ENCODE data around the gene LBX2. TPM values are rescaled to one million over a fixed set of nuclear protein-coding genes. Genes with fewer than 3 reads are reported as not detected.

The LBX2 gene
- polyA plus RNA-seq, 1 of the 3 experiments (the other 2 are of a cell fraction), result 0.03 TPM

DNA sequence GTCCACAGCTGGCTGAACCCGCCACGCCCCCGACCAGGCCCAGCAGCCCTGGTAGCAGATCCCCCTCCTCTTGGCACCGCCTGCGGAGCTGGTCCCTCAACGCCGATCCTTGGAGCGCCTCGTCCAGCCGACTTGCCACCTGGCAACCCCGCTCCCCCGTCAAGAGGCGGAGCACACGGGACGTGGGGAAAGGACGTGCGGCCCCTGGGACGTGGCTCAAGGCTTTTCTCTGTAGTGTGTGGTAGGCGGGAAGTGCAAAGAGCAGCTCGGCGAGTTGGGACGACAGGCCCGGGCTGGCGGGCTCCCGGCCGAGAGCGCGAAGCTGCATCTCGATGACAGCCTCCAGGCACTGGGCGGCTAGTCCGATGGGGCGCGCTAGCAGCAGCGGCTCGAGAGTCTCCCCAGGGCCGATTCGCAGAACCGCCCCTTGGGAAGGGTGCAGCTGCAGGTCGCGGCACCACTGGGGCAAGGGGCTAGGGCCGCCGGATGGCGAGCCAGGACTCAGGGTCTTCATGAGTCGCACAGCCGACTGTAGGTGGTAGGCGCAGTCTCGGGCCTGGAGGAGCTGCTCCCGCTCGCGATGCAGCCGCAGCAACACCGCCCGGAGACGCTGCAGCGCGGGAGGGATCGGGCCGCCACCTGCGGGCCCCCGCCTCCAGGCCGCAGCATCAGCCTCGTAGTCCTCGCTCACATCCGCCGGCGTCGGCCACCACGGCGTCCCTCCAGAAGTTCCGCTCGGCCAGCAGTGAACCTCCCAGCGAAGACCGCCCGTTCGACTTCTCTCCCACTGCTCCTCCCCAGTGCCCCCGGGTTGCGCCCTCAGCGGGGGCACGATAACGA, 17.2 kb downstream of the LBX2 start:
- H3K9me3 ChIP-seq, result no peaks in the 10 kb centered on the region
- H3K79me2 ChIP-seq (ENCODE audit: insufficient read depth), result peaks cover 76% of the 10 kb centered on the region
- H3K36me3 ChIP-seq (replicated peaks in 1 of 2; ENCODE audit: control insufficient read depth in 1 of 2, insufficient read depth in 2 of 2, low read length in 1 of 2), result peaks cover 11 to 20% of the 10 kb centered on the region in 2 experiments
- H3K27me3 ChIP-seq (ENCODE audit: insufficient read depth), result no peaks in the 10 kb centered on the region
- ChIA-PET CTCF (interaction anchor here (0.6 to 7.5 kb wide), 27 partner anchors 10 to 147 kb away, joined by 3 to 116 read pairs (median 7); partner anchors contain the start of genes AUP1, DQX1, HTRA2 and LBX2), POLR2A (interaction anchor here (0.6 to 3.5 kb wide), 16 partner anchors 9 to 107 kb away, joined by 3 to 24 read pairs (median 8); partner anchors contain the start of genes AUP1, C2orf81, HTRA2 and INO80B)
- no peaks in the 10 kb centered on the region for H4K20me1 ChIP-seq (ENCODE audit: insufficient read depth)
- TF ChIP-seq FOXJ3 (CRISPR knock-in tag; IDR thresholded peaks at IDR 0.05), result no peak; the same call in 1 of the 2 replicates
- peak; percentile 28; the same call in 1 of the 2 replicates for TF ChIP-seq MXI1 (IDR thresholded peaks at IDR 0.05; ENCODE audit: low read depth, low read length)
- H3K9ac ChIP-seq, result peak overlapping the region; percentile 79
- H3K4me3 ChIP-seq (ENCODE audit: low read depth in 2 of 2, low read length in 1 of 2), result peak overlapping the region; percentile 70 to 97
- peak overlapping the region; percentile 86 for H3K4me2 ChIP-seq
- H3K4me1 ChIP-seq (ENCODE audit: control insufficient read depth in 1 of 2, insufficient read depth in 2 of 2, low read depth in 1 of 2, low read length in 1 of 2), result peaks cover 13 to 16% of the 10 kb centered on the region in 2 experiments; a peak in 3 of 4 replicates
- peak overlapping the region; percentile 86; the same call in 1 of the 2 replicates for H2AFZ ChIP-seq (ENCODE audit: low read depth)
- DNase-seq, result peak; percentile 75
- peaks cover 3% of the 10 kb centered on the region for H3F3A ChIP-seq (replicated peaks; ENCODE audit: insufficient read depth)
- H3K27ac ChIP-seq (ENCODE audit: low read depth in 2 of 2, low read length in 1 of 2), result peak overlapping the region; percentile 79 to 91
- WGBS (ENCODE audit: low lambda C conversion rate), result 4% methylated on average over 26 of the region's 80 CpGs
- no peaks in the 10 kb centered on the region for H3K9me2 ChIP-seq

GRCh38 chr2:74481431-74481830, 18.0 kb downstream of the LBX2 start:
- Histone ChIP-seq H3K79me2 (ENCODE audit: insufficient read depth) (peaks cover 70% of the 10 kb centered on the region), H3K27ac (ENCODE audit: low read depth in 2 of 2, low read length in 1 of 2) (no peak overlapping the region), H3K27me3 (ENCODE audit: insufficient read depth) (no peaks in the 10 kb centered on the region), H3K4me1 (ENCODE audit: control insufficient read depth in 1 of 2, insufficient read depth in 2 of 2, low read depth in 1 of 2, low read length in 1 of 2) (peaks cover 13 to 16% of the 10 kb centered on the region in 2 experiments; a peak in 3 of 4 replicates), H3K9me3 (no peaks in the 10 kb centered on the region), H3K9me2 (no peaks in the 10 kb centered on the region), H3F3A (replicated peaks; ENCODE audit: insufficient read depth) (peaks cover 3% of the 10 kb centered on the region), H3K4me2 (peak overlapping the region; percentile 86), H3K36me3 (replicated peaks in 1 of 2; ENCODE audit: control insufficient read depth in 1 of 2, insufficient read depth in 2 of 2, low read length in 1 of 2) (peaks cover 15 to 25% of the 10 kb centered on the region in 2 experiments), H2AFZ (ENCODE audit: low read depth) (no peak overlapping the region), H3K4me3 (ENCODE audit: low read depth in 2 of 2, low read length in 1 of 2) (peak overlapping the region; percentile 70 to 97), H3K9ac (peak overlapping the region; percentile 79), H4K20me1 (ENCODE audit: insufficient read depth) (no peaks in the 10 kb centered on the region)
- ChIA-PET POLR2A (interaction anchor here (1.0 to 3.5 kb wide), 11 partner anchors 9 to 108 kb away, joined by 3 to 24 read pairs (median 8); partner anchors contain the start of genes AUP1, C2orf81, HTRA2 and MRPL53), CTCF (interaction anchor here (0.9 to 7.5 kb wide), 14 partner anchors 9 to 147 kb away, joined by 3 to 116 read pairs (median 8); partner anchors contain the start of genes AUP1, HTRA2, MRPL53 and PCGF1)
- TF ChIP-seq, protein P1, sequence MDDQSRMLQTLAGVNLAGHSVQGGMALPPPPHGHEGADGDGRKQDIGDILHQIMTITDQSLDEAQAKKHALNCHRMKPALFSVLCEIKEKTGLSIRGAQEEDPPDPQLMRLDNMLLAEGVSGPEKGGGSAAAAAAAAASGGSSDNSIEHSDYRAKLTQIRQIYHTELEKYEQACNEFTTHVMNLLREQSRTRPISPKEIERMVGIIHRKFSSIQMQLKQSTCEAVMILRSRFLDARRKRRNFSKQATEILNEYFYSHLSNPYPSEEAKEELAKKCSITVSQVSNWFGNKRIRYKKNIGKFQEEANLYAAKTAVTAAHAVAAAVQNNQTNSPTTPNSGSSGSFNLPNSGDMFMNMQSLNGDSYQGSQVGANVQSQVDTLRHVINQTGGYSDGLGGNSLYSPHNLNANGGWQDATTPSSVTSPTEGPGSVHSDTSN (IDR thresholded peaks at IDR 0.05), result no peak
- DNase-seq, result no peak
- 57% methylated on average over 2 of the region's 3 CpGs for WGBS (ENCODE audit: low lambda C conversion rate)

DNA sequence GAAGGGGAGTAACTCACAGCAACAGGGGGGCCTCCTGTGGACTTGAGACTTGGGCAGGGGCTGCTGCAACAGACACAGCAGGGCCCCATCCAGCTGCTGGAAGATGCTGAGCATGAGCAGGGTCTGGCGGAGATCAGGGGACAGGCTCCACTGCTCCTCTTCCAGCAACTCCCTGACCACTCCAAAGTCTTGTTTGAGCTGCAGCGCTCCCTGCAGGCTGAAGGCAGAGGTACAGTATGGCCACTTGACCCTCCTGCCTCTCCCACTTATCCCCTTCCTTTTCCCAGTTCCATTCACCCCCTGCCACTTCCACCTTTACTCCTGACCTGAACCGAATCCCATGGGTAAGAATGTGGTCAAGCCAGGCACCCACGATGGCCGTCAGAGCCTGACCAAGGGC, 24.5 kb downstream of the LBX2 start:
- ChIA-PET POLR2A (interaction anchor here (6.9 kb wide), 1 partner anchor 15 kb away, joined by 60 read pairs; the partner anchor contains the start of gene WBP1), CTCF (interaction anchor here (0.7 to 3.9 kb wide), 8 partner anchors 9 to 216 kb away, joined by 3 to 28 read pairs (median 4); partner anchors contain the start of gene TLX2)
- Histone ChIP-seq H3K79me2 (ENCODE audit: insufficient read depth) (peaks cover 30% of the 10 kb centered on the region), H3K27ac (ENCODE audit: low read depth in 2 of 2, low read length in 1 of 2) (no peak overlapping the region), H4K20me1 (ENCODE audit: insufficient read depth) (no peaks in the 10 kb centered on the region), H3F3A (replicated peaks; ENCODE audit: insufficient read depth) (peaks cover 35% of the 10 kb centered on the region), H3K4me1 (ENCODE audit: control insufficient read depth in 1 of 2, insufficient read depth in 2 of 2, low read depth in 1 of 2, low read length in 1 of 2) (peaks cover 6 to 7% of the 10 kb centered on the region in 2 experiments; a peak in 2 of 4 replicates), H3K36me3 (replicated peaks in 1 of 2; ENCODE audit: control insufficient read depth in 1 of 2, insufficient read depth in 2 of 2, low read length in 1 of 2) (peaks cover 24 to 37% of the 10 kb centered on the region in 2 experiments), H3K9ac (no peak overlapping the region), H3K4me3 (ENCODE audit: low read depth in 2 of 2, low read length in 1 of 2) (no peak overlapping the region), H2AFZ (ENCODE audit: low read depth) (no peak overlapping the region), H3K4me2 (no peak overlapping the region), H3K9me2 (no peaks in the 10 kb centered on the region), H3K27me3 (ENCODE audit: insufficient read depth) (no peaks in the 10 kb centered on the region), H3K9me3 (no peaks in the 10 kb centered on the region)
- TF ChIP-seq RAD21 (IDR thresholded peaks at IDR 0.05; ENCODE audit: low read length), result peak; percentile 15; the same call in 1 of the 2 replicates
- TF ChIP-seq CTCF (IDR thresholded peaks at IDR 0.05), result peak; percentile 45
- TF ChIP-seq USF2 (IDR thresholded peaks at IDR 0.05; ENCODE audit: borderline replicate concordance, low read depth, low read length), result no peak
- no peak for TF ChIP-seq MEF2A (IDR thresholded peaks at IDR 0.05; ENCODE audit: borderline replicate concordance, low read depth)
- WGBS (ENCODE audit: low lambda C conversion rate), result 95% methylated on average over 5 of the region's 5 CpGs
- peak; percentile 37 for DNase-seq
